Trophoblast cell (in vitro differentiated cells and primary cell): ENCODE measurements around the gene LIN7B.
"Not testable (repeated sequence)": the region's sequence is repeated elsewhere in the genome, so short reads cannot be mapped to it uniquely, and the experiment has no call there.

ENCODE experiments used
- DNase-seq, 2 donors: peaks; one replicate each; pipeline ENCODE4 v3.0.0-alpha.2; 2016
- H2AFZ ChIP-seq: 2 replicates; pipeline ENCODE4 v1.6.1; 2013; ENCODE audit warnings: low read length, moderate library complexity, mild to moderate bottlenecking; ENCODE audit not compliant: insufficient read depth, poor library complexity
- H2AK5ac ChIP-seq: 2 replicates; pipeline ENCODE4 v1.6.1; 2013; ENCODE audit warnings: mild to moderate bottlenecking, low read length
- H2BK120ac ChIP-seq: 2 replicates; pipeline ENCODE4 v1.6.1; 2013; ENCODE audit warnings: low read length, mild to moderate bottlenecking, moderate library complexity; ENCODE audit not compliant: insufficient read depth, poor library complexity
- H2BK12ac ChIP-seq: 2 replicates; pipeline ENCODE4 v1.6.1; 2013; ENCODE audit warnings: mild to moderate bottlenecking, low read length, moderate library complexity
- H2BK5ac ChIP-seq: 2 replicates; pipeline ENCODE4 v1.6.1; 2013; ENCODE audit warnings: low read length, low read depth, moderate library complexity, mild to moderate bottlenecking; ENCODE audit not compliant: poor library complexity
- H3K14ac ChIP-seq: 2 replicates; pipeline ENCODE4 v1.6.1; 2013; ENCODE audit warnings: mild to moderate bottlenecking, low read length
- H3K18ac ChIP-seq: 2 replicates; pipeline ENCODE4 v1.6.1; 2013; ENCODE audit warnings: mild to moderate bottlenecking, low read length
- H3K23ac ChIP-seq: 2 replicates; pipeline ENCODE4 v1.6.1; 2013; ENCODE audit warnings: low read length
- H3K27ac ChIP-seq: 2 replicates; pipeline ENCODE4 v1.5.1; 2013; ENCODE audit warnings: low read depth, mild to moderate bottlenecking, inconsistent platforms, low read length, moderate library complexity
- H3K27me3 ChIP-seq: 2 replicates; pipeline ENCODE4 v1.6.1; 2013; ENCODE audit warnings: inconsistent platforms, mild to moderate bottlenecking, low read length, moderate library complexity; ENCODE audit not compliant: insufficient read depth
- H3K36me3 ChIP-seq, 2 experiments: 1 replicate in 1 of 2; 2 replicates in 1 of 2; pipeline ENCODE4 v1.6.1; 2013; ENCODE audit warnings: low read length in 2 of 2, mild to moderate bottlenecking in 2 of 2, moderate library complexity in 1 of 2; ENCODE audit not compliant: insufficient read depth in 2 of 2, control insufficient read depth in 1 of 2
- H3K4ac ChIP-seq: 2 replicates; pipeline ENCODE4 v1.6.1; 2013; ENCODE audit warnings: low read depth, mild to moderate bottlenecking, low read length, moderate library complexity
- H3K4me1 ChIP-seq, 2 experiments: 1 replicate in 1 of 2; 2 replicates in 1 of 2; pipeline ENCODE4 v1.6.1; 2013; ENCODE audit warnings: low read length in 2 of 2, mild to moderate bottlenecking in 2 of 2, moderate library complexity in 1 of 2; ENCODE audit not compliant: insufficient read depth in 2 of 2, control insufficient read depth in 1 of 2
- H3K4me2 ChIP-seq: 2 replicates; pipeline ENCODE4 v1.6.1; 2013; ENCODE audit warnings: inconsistent platforms, mild to moderate bottlenecking, low read length, moderate library complexity
- H3K4me3 ChIP-seq: 2 replicates; pipeline ENCODE4 v1.5.1; 2013; ENCODE audit warnings: mild to moderate bottlenecking, low read depth, low read length, inconsistent platforms
- H3K79me1 ChIP-seq: one replicate; pipeline ENCODE4 v1.6.1; 2013; ENCODE audit warnings: low read length
- H3K79me2 ChIP-seq: 2 replicates; pipeline ENCODE4 v1.6.1; 2013; ENCODE audit warnings: low read length, mild to moderate bottlenecking; ENCODE audit not compliant: control insufficient read depth, insufficient read depth, poor library complexity
- H3K9ac ChIP-seq: 2 replicates; pipeline ENCODE4 v1.6.1; 2013; ENCODE audit warnings: mild to moderate bottlenecking, low read length
- H3K9me3 ChIP-seq: 2 replicates; pipeline ENCODE4 v1.6.1; 2013; ENCODE audit warnings: low read depth, mild to moderate bottlenecking, control low read depth, inconsistent platforms, low read length; ENCODE audit not compliant: insufficient read depth
- H4K12ac ChIP-seq: 2 replicates; pipeline ENCODE4 v1.6.1; 2013; ENCODE audit warnings: low read depth, mild to moderate bottlenecking, low read length, moderate library complexity
- H4K8ac ChIP-seq: 2 replicates; pipeline ENCODE4 v1.6.1; 2013; ENCODE audit warnings: low read depth, mild to moderate bottlenecking, low read length, moderate library complexity
- H4K91ac ChIP-seq: one replicate; pipeline ENCODE4 v1.6.1; 2013; ENCODE audit warnings: low read depth, mild to moderate bottlenecking, low read length, moderate library complexity
- WGBS: extraction: QIAGEN DNeasy Blood & Tissue Kit; methylation state at CpG from one replicate; pipeline ENCODE4 v1.1.7; 2013; ENCODE audit warnings: missing lambda C conversion rate; ENCODE audit not compliant: insufficient read length, insufficient coverage; ENCODE audit errors: extremely low coverage; 5-methylcytosine and 5-hydroxymethylcytosine counted together

LIN7B gene

DNA sequence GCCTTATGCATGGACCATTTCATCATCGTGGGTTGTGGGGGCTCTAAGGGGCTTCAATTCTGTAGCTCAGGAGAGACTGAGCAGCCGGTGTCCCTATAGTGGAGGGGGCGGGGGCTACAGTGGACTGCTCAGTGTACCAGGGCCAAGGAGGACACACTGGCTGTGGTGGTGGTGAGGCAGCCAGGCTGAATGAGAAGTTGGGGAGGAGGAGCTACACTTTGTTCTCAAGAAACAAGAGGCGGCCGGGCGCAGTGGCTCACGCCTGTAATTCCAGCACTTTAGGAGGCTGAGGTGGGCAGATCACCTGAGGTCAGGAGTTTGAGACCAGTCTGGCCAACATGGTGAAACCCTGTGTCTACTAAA lies 32.2 kb downstream of the LIN7B start:
- H3K4me3 ChIP-seq, H2BK12ac ChIP-seq, H3K18ac ChIP-seq, H3K9ac ChIP-seq, H2BK5ac ChIP-seq, H3K27ac ChIP-seq, H3K4ac ChIP-seq, H3K9me3 ChIP-seq, H4K8ac ChIP-seq, DNase-seq, H3K23ac ChIP-seq, H2BK120ac ChIP-seq, H3K36me3 ChIP-seq, H2AK5ac ChIP-seq, H3K14ac ChIP-seq, H4K12ac ChIP-seq, H4K91ac ChIP-seq, H3K27me3 ChIP-seq, H2AFZ ChIP-seq, H3K79me2 ChIP-seq: not testable (repeated sequence)
- Histone ChIP-seq H3K79me1 (peaks cover 14% of the 10 kb centered on the region), H3K4me1 (peaks cover 6 to 29% of the 10 kb centered on the region in 2 experiments), H3K4me2 (peak overlapping the region; percentile 58)
- WGBS = no CpG with 5 or more reads among the region's 7 CpGs

DNA sequence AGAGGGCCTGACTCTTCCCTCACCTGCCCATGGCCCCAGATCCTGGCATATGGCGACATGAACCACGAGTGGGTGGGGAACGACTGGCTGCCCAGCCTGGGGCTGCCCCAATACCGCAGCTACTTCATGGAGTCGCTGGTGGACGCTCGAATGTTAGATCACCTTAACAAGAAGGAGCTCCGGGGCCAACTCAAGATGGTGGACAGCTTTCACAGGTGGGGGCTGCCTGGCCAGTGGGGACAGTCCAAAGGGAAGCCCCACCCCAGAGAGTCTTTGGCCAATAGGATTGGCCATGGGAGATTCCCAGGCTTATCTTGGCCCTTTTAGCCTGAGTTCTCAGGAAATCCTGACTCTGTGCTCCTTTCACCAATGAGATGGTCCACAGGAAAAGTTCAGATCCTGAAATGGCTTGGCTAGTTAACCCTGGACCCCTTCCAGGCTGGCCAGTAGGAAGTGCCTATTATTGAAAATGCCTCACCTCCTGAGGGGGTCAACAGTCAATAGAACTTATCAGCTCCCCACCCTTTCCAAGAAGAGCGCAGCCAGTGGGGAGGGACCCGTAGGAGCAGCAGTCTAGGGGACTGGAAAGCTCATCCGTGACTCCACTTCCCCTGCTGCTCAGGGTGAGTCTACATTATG lies 34.0 kb downstream of the LIN7B start:
- H3K14ac ChIP-seq = no peak overlapping the region
- no peak overlapping the region for H3K4me3 ChIP-seq
- WGBS = no CpG with 5 or more reads among the region's 11 CpGs

DNA sequence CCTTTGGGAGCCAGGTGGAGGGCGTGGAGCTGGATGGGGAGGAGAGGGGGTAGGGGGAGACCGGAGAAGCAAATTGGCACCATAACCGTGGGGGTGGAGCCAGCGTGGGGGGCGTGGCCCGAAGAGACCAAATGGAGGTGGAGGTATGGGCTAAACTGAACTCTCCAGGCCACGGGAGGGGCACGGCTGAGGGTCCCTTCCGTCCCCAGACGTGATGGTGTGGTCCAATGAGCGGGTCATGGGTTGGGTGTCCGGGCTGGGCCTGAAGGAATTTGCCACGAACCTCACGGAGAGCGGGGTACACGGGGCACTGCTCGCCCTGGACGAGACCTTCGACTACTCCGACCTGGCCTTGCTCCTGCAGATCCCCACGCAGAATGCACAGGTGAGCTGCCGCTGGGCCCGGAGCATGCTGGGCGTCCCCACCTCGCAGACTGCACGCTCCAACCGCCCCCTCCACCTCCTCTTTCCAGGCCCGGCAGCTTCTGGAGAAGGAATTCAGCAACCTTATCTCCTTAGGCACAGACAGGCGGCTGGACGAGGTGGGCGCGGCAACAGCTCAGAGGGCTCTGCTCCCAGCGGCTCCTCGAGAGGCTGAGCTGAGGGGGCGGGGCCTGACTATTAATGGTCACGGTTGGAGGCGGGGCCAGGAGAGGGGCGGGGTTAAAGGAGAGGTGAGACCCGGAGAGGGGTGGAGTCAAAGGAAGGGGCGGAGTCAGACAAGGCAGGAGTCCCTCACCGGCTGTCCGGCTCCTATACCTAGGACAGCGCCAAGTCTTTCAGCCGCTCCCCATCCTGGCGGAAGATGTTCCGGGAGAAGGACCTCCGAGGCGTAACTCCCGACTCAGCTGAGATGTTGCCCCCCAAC lies 34.8 kb downstream of the LIN7B start:
- no peak overlapping the region for H4K12ac ChIP-seq
- peaks cover 10% of the 10 kb centered on the region for H3K9me3 ChIP-seq
- H2BK120ac ChIP-seq = peak overlapping the region; percentile 26
- H2AK5ac ChIP-seq = no peak overlapping the region
- H3K4ac ChIP-seq = no peak overlapping the region
- peak overlapping the region; percentile 53 for H2AFZ ChIP-seq
- peak overlapping the region; percentile 6 for H3K27ac ChIP-seq
- peak overlapping the region; percentile 35 for H3K18ac ChIP-seq
- H2BK12ac ChIP-seq = no peak overlapping the region
- H4K91ac ChIP-seq = peak overlapping the region; percentile 30
- no peak overlapping the region for H3K9ac ChIP-seq
- peak overlapping the region; percentile 51 for H4K8ac ChIP-seq
- WGBS = no CpG with 5 or more reads among the region's 49 CpGs
- H3K4me3 ChIP-seq = peak overlapping the region; percentile 74
- H2BK5ac ChIP-seq = no peak overlapping the region
- peaks cover 2% of the 10 kb centered on the region for H3K79me2 ChIP-seq
- no peak overlapping the region for H3K23ac ChIP-seq
- peaks cover 6 to 28% of the 10 kb centered on the region in 2 experiments for H3K4me1 ChIP-seq
- no peaks in the 10 kb centered on the region for H3K27me3 ChIP-seq
- H3K36me3 ChIP-seq = no peaks in the 10 kb centered on the region
- H3K79me1 ChIP-seq = peaks cover 14% of the 10 kb centered on the region
- DNase-seq = peak; percentile 94 to 96
- H3K14ac ChIP-seq = no peak overlapping the region
- H3K4me2 ChIP-seq = peak overlapping the region; percentile 78

More for the DNA sequence above, 34.0 kb downstream of the LIN7B start:
- Histone ChIP-seq H2BK5ac (no peak overlapping the region), H3K36me3 (no peaks in the 10 kb centered on the region), H2BK12ac (no peak overlapping the region), H4K12ac (no peak overlapping the region), H3K4ac (no peak overlapping the region), H2AK5ac (no peak overlapping the region), H3K27ac (no peak overlapping the region), H3K27me3 (no peaks in the 10 kb centered on the region), H3K4me2 (peak overlapping the region; percentile 63), H3K18ac (no peak overlapping the region), H3K9ac (no peak overlapping the region), H3K79me2 (peaks cover 2% of the 10 kb centered on the region), H3K9me3 (peaks cover 8% of the 10 kb centered on the region), H4K8ac (peak overlapping the region; percentile 33), H4K91ac (no peak overlapping the region), H2AFZ (no peak overlapping the region), H3K23ac (no peak overlapping the region), H3K79me1 (peaks cover 14% of the 10 kb centered on the region), H2BK120ac (no peak overlapping the region), H3K4me1 (peaks cover 6 to 28% of the 10 kb centered on the region in 2 experiments)
- no peak for DNase-seq

DNA sequence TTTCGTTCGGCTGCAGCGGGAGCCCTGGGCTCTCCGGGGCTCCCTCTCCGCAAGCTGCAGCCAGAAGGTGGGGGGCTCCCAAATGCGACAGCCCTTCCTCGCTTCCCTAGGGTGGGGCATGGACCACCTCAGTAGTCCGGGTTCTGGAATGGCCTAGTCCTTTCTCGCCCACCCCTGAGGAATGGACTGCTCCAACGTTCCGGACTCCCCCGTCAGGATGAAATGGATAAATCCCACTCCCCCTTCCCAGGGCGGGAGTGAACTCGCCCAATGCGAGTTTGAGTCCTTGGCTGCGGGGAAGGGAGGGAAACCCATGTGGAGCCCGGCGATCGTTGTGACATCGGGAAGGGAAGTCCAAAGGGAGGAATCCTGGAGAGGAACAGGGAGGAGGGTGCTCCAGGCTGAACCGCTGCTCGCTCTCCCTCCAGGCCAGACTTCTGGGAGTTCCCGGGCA lies 35.5 kb downstream of the LIN7B start:
- Histone ChIP-seq H3K4me1 (peaks cover 6 to 28% of the 10 kb centered on the region in 2 experiments), H3K27me3 (no peaks in the 10 kb centered on the region), H2AK5ac (no peak overlapping the region), H3K18ac (peak overlapping the region; percentile 21), H3K27ac (peak overlapping the region; percentile 6), H3K4me2 (peak overlapping the region; percentile 78), H3K36me3 (no peaks in the 10 kb centered on the region), H2BK12ac (no peak overlapping the region), H3K79me2 (peaks cover 2% of the 10 kb centered on the region), H4K12ac (no peak overlapping the region), H3K4me3 (peak overlapping the region; percentile 74), H3K14ac (peak overlapping the region; percentile 12), H3K4ac (no peak overlapping the region), H3K9ac (peak overlapping the region; percentile 17), H3K79me1 (peaks cover 14% of the 10 kb centered on the region), H2BK5ac (no peak overlapping the region), H4K91ac (peak overlapping the region; percentile 29), H3K23ac (no peak overlapping the region), H4K8ac (peak overlapping the region; percentile 39), H2AFZ (peak overlapping the region; percentile 82), H3K9me3 (peaks cover 12% of the 10 kb centered on the region), H2BK120ac (peak overlapping the region; percentile 26)
- no CpG with 5 or more reads among the region's 23 CpGs for WGBS
- DNase-seq = peak; percentile 40 to 71
